ENCODE results near the gene RBFOX2. TPM values are rescaled to one million over a fixed set of nuclear protein-coding genes. Genes with fewer than 3 reads are reported as not detected.

RBFOX2 gene
- total and polyA plus RNA-seq, 2 donors (not counting 1 experiment from before 2014, with no cell fraction given) = not detected

DNA sequence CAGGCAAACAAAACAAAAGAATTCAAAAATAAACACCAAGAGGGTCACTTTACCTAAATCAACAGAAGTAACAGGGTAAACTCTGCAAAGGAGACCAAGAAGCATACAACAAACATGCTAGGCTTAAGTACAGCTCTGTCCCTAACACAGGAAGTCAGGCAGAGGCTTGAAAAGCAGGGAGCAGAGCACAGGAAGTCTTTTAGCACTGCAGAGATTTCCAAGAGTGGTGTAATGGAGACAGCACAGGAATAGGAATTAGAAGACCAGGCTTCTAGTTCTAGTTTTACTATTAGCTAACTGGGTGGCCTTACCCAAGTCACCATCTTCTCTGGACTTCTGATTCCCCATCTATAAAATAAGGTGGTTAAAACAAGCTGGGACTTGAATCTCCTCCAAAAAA lies 1.9 kb downstream of the RBFOX2 start:
- TF ChIP-seq EZH2 (IDR thresholded peaks at IDR 0.05; ENCODE audit: borderline replicate concordance, insufficient read depth, low read depth, low read length, poor library complexity, severe bottlenecking) (peak; percentile 24), CTCF (IDR thresholded peaks at IDR 0.05) (no peak)
- H3K27me3 Mint-ChIP-seq = peaks cover 61% of the 10 kb centered on the region
- H3K27ac ChIP-seq (ENCODE audit: low read length in 2 of 2) = no peak overlapping the region
- no peaks in the 10 kb centered on the region for H3K79me2 ChIP-seq (ENCODE audit: control insufficient read depth, insufficient read depth, low read length)
- intact Hi-C loops (cut with micrococcal nuclease) = no loop called here
- ATAC-seq (ENCODE audit: low read depth) (no peak), DNase-seq (no peak)
- peaks cover 15% of the 10 kb centered on the region for H3K4me1 Mint-ChIP-seq
- no peak overlapping the region for H3K9ac ChIP-seq (ENCODE audit: low read length)
- no peak overlapping the region for H2AFZ ChIP-seq (ENCODE audit: insufficient read depth, low read depth, low read length, poor library complexity, severe bottlenecking)
- CTCF ChIA-PET = interaction anchor here (0.7 kb wide), 1 partner anchor 98 kb away, joined by 3 read pairs; no protein-coding TSS in a partner anchor
- no peaks in the 10 kb centered on the region for H3K9me3 Mint-ChIP-seq (ENCODE audit: insufficient read depth)
- no peaks in the 10 kb centered on the region for H4K20me1 ChIP-seq (ENCODE audit: control insufficient read depth, insufficient read depth, low read length, poor library complexity, severe bottlenecking)
- H3K9me3 ChIP-seq (ENCODE audit: control extremely low read depth in 1 of 3, control insufficient read depth in 2 of 3, insufficient read depth in 1 of 3, low read length in 2 of 3) = no peaks in the 10 kb centered on the region
- H3K4me3 Mint-ChIP-seq = no peak overlapping the region
- no peak overlapping the region for H3K4me3 ChIP-seq (ENCODE audit: control extremely low read depth in 1 of 5, extremely low read depth in 1 of 5, insufficient read depth in 1 of 5, low read depth in 2 of 5, low read length in 4 of 5)
- H3K27me3 ChIP-seq (replicated peaks in 1 of 4; ENCODE audit: control extremely low read depth in 1 of 4, control insufficient read depth in 3 of 4, insufficient read depth in 4 of 4, low read length in 3 of 4) = peaks cover 1 to 63% (median 48%) of the 10 kb centered on the region in 4 experiments
- H3K36me3 ChIP-seq (replicated peaks in 1 of 2; ENCODE audit: control extremely low read depth in 1 of 2, control insufficient read depth in 1 of 2, extremely low read depth in 1 of 2, insufficient read depth in 2 of 2, low read length in 1 of 2) = no peaks in the 10 kb centered on the region
- peaks cover 15 to 23% of the 10 kb centered on the region in 2 donors for H3K4me1 ChIP-seq (ENCODE audit: control insufficient read depth in 2 of 2, insufficient read depth in 2 of 2, low read length in 2 of 2)
- H3K27ac Mint-ChIP-seq = no peak overlapping the region
- POLR2A ChIA-PET = no interaction called here
- H3K4me2 ChIP-seq (replicated peaks; ENCODE audit: low read depth, low read length, poor library complexity, severe bottlenecking) = no peak overlapping the region

- TF ChIP-seq EZH2 (IDR thresholded peaks at IDR 0.05; ENCODE audit: borderline replicate concordance, insufficient read depth, low read depth, low read length, poor library complexity, severe bottlenecking) (no peak), CTCF (IDR thresholded peaks at IDR 0.05) (no peak)
- peaks cover 13% of the 10 kb centered on the region for H3K4me1 Mint-ChIP-seq
- no peak overlapping the region for H3K27ac Mint-ChIP-seq
- no peak overlapping the region for H2AFZ ChIP-seq (ENCODE audit: insufficient read depth, low read depth, low read length, poor library complexity, severe bottlenecking)
- no peaks in the 10 kb centered on the region for H3K9me3 Mint-ChIP-seq (ENCODE audit: insufficient read depth)
- ATAC-seq (ENCODE audit: low read depth) (no peak), DNase-seq (no peak)
- H3K36me3 ChIP-seq (replicated peaks in 1 of 2; ENCODE audit: control extremely low read depth in 1 of 2, control insufficient read depth in 1 of 2, extremely low read depth in 1 of 2, insufficient read depth in 2 of 2, low read length in 1 of 2) = no peaks in the 10 kb centered on the region
- peaks cover 0 to 46% (median 39%) of the 10 kb centered on the region in 4 experiments for H3K27me3 ChIP-seq (replicated peaks in 1 of 4; ENCODE audit: control extremely low read depth in 1 of 4, control insufficient read depth in 3 of 4, insufficient read depth in 4 of 4, low read length in 3 of 4)
- H3K9ac ChIP-seq (ENCODE audit: low read length) = no peak overlapping the region
- H4K20me1 ChIP-seq (ENCODE audit: control insufficient read depth, insufficient read depth, low read length, poor library complexity, severe bottlenecking) = no peaks in the 10 kb centered on the region
- H3K4me3 ChIP-seq (ENCODE audit: control extremely low read depth in 1 of 5, extremely low read depth in 1 of 5, insufficient read depth in 1 of 5, low read depth in 2 of 5, low read length in 4 of 5) = no peak overlapping the region
- CTCF ChIA-PET = no interaction called here
- H3K4me3 Mint-ChIP-seq = no peak overlapping the region
- H3K27ac ChIP-seq (ENCODE audit: low read length in 2 of 2) = no peak overlapping the region
- no peaks in the 10 kb centered on the region for H3K79me2 ChIP-seq (ENCODE audit: control insufficient read depth, insufficient read depth, low read length)
- H3K27me3 Mint-ChIP-seq = peaks cover 56% of the 10 kb centered on the region
- intact Hi-C loops (cut with micrococcal nuclease) = no loop called here
- H3K9me3 ChIP-seq (ENCODE audit: control extremely low read depth in 1 of 3, control insufficient read depth in 2 of 3, insufficient read depth in 1 of 3, low read length in 2 of 3) = peaks cover 0 to 3% (median 0%) of the 10 kb centered on the region in 3 donors
- POLR2A ChIA-PET = no interaction called here
- H3K4me2 ChIP-seq (replicated peaks; ENCODE audit: low read depth, low read length, poor library complexity, severe bottlenecking) = no peak overlapping the region
- H3K4me1 ChIP-seq (ENCODE audit: control insufficient read depth in 2 of 2, insufficient read depth in 2 of 2, low read length in 2 of 2) = peaks cover 9 to 21% of the 10 kb centered on the region in 2 donors
Measured at GRCh38 chr22:36022697-36023096, 5.9 kb downstream of the RBFOX2 start.

Measured in B cell (primary cell).